Superior temporal gyrus (tissue), 1 donor: ENCODE data around the gene POLR2B.
A peak's percentile ranks its signal among the peaks of the same experiment; 100 is the strongest.
"Not testable (repeated sequence)": the region's sequence is repeated elsewhere in the genome, so short reads cannot be mapped to it uniquely, and the experiment has no call there.

Experiments used
- DNase-seq: peaks from one replicate; pipeline ENCODE4 v3.0.0-alpha.2; 2016; ENCODE audit errors: extremely low spot score

POLR2B gene

DNA sequence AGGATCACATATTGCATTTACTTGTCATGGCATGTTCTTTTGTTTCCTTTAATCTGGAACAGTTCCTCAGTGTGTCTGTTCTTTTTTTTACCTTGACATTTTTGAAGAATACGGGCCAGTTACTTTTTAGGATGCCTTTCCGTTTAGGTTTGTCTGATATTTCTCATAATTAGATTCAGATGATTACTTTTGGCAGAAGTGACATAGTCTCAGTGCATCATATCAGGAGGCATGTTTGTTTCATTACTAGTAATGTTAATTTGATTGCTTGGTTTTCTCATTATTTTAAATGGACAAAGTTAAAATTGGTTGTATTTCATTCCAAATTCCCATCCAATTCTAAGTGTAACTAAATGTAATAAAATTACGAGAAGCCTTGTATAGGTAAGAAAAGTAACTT lies 8.3 kb downstream of the POLR2B start:
- DNase-seq: no peak

DNA sequence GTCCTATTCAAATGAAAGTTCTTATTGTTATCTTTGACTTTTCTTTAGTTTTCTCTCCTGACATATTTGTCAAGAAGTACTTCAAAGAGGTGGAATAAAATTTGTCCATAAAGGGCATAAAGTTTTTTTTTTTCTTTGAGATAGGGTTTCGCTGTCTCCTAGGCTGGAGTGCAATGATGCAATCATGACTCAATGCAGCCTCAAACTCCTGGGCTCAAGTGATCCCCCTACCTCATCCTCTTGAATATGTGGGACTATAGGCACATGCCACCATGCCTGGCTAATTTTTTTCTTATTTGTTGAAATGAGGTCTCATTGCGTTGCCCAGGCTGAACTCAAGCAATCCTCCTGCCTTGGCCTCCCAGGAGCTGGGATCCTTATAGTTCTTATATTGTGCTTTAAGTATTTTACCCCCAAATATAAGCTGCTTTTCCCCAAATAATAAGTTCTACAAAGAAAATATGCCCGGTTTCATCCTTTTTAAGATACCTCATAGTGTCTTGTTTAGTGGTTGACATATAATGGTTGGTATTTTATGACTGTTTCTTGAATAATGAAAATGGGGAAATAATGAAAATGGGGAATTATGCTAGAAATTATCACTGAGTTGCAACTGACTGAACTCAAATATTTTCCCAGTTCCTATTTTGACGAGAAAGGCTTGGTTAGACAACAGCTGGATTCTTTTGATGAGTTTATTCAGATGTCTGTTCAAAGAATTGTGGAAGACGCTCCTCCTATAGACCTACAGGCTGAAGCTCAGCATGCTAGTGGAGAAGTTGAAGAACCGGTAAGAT lies 11.6 kb downstream of the POLR2B start:
- no peak for DNase-seq

DNA sequence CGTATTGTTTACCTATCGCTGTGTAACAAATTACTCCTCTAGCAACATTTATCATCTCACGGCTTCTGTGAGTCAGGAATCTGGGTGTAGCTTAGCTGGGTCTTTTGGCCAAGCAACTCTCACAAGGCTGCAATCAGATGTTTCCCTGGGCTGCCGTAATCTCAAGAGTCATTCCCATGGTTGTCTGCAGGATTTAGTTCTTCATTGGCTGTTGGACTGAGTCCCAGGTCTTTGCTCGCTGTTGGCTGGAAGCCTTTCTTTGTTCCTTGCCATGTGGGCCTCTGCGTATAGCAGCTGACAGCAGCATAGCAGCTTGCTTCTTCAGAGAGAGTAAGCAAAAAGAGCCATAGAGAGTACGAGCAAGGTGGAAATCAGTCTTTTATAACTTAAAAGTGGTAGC lies 16.8 kb downstream of the POLR2B start:
- DNase-seq: peak; percentile 94

DNA sequence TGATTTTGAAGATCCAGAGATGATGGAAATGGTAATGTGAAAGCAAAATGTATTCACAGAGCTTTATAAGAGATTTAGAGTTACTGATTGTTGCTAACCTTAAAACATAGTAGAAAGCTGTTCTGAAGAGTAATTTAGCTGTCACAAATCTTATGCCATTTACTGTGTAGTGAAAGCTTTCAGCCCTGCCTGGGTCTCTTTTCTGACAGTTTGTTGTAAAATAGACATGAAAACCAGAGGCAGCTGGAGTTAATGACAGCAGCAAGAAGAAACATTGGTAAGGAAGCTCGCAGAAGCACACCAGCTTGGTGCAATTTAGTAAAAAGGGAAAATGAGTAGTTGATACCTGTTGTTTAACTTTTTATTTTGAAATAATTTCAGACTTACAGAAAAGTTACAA lies 21.1 kb downstream of the POLR2B start:
- no peak for DNase-seq

DNA sequence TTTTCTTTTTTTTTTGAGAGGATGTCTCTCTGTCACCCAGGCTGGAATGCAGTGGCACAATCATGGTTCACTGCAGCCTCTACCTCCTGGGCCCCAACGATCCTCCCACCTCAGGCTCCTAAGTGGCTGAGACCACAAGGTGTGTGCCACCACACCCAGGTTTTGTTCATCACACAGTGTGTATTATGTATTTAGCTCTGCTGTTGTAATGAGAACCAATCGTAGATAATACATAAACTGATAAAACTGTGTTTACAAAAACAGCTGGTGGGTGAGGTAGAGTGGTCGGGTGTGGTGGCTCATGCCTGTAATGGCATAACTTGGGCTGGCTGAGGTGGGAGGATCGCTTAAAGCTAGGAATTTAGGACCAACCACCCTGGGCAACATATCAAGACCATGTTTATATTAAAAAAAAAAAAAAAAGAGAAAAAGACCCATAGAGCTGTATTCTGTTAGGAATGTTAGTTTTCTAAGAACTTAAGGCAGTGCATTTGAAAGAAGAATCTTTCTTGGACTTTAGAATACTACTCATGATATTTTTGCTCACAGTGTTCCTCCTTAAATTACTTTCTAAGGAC lies 34.9 kb downstream of the POLR2B start:
- DNase-seq: no peak

DNA sequence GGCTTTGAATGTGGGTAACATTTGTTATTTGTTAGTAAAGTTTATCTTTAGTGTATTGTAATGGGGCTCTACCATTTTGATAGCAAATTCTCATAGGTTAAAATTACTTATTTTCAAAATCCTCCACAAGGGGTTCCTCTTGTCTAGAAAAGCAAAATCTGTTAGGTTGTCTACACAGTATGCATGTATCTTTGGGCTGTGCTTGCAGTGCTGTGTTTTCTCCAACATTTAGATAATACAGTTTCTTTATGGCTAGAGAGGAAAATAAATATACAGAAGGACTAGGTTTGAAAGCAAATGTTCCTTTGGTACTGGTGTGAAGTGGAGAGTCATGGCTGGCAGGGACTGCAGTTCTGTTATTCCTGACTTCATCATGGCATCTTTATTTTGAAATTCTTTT lies 40.3 kb downstream of the POLR2B start:
- no peak for DNase-seq

DNA sequence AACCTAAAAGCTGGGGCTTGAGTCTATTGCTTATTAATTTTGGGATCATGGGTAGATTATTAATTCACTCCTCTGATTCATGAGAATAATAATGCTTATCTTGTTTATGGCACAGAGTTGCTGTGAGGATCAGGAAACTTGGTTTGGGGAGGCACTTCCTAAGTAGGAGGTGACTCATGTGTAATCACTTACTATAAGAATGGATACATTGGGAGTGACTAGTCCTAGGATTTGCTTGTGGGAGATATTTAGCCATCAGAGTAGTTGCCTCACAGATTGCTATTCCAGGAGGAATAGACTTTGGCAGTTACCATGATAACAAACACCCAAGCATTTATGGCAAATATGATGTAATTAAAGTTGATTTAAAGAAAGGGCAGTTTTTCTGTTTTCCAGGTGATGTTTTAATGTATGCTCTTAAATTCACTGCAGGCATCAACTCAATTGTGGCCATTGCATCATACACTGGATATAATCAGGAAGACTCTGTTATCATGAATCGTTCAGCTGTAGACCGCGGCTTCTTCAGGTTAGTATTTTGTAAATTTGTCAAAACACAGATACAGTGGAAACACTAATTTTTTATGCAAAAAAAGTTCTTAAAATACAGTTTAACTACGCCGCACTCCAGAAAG lies 41.9 kb downstream of the POLR2B start:
- DNase-seq: no peak

DNA sequence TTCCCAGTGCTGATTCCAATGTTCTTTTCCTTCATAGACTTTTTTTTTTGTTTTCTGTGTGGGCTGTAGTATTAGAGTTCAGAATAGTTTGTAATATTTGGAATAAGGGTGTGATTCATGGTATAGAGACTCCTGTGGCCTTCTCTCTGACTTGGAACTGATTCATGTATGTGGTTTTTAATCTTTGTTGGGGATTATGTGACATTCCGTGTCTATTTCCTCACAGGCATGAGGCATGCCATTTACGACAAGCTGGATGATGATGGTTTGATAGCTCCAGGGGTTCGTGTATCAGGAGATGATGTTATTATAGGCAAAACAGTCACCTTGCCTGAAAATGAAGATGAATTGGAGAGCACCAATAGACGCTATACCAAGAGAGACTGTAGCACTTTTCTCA lies 44.4 kb downstream of the POLR2B start:
- no peak for DNase-seq

DNA sequence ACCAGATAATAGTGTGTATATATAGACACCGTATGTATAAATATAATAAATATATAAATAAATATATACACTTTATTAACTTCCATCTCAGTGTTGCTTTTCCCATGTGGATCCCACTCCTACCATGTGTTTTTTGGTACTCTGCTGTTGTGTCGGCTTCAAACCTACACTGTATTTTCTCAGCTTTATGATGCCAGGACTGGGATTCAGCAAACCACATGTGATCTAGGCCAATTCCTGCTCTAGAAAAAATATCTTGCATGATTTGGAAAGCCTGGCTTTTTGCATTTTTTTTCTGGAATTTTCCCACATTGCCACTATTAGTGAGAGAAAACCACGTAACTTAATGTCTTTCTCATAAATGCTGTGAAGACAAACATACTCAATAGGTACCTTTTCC lies 55.8 kb downstream of the POLR2B start:
- DNase-seq: no peak

DNA sequence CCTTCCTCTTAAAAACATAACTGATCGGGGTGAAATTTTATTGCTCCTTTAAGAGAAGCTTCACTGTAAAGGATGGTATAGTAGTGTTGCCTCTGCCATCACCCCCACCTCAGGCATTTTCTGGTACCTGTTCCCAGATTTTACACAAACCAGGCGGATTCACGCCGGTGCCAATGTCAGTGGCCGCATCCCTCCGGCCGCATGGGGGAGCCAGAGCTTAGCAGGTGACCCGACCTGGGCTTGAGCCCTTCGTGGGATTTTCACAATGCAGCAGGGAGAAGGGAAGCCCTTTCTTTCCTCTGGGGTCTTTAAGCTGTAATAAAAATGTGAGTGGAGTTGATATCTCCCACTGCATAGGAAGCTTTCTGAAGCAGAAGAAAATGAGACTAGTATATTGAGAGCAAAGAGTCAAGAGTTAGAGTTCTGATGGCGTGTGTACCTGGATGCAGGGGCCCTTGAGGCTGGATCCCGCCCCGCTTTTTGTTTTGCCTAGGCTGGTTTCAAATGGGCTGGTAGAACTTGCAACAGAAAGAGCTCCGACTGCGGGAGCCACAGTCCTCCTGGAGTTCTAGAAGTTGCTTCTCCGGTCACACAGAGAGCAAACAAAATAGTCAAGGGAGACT lies 59.4 kb downstream of the POLR2B start:
- DNase-seq: peak; percentile 68

DNA sequence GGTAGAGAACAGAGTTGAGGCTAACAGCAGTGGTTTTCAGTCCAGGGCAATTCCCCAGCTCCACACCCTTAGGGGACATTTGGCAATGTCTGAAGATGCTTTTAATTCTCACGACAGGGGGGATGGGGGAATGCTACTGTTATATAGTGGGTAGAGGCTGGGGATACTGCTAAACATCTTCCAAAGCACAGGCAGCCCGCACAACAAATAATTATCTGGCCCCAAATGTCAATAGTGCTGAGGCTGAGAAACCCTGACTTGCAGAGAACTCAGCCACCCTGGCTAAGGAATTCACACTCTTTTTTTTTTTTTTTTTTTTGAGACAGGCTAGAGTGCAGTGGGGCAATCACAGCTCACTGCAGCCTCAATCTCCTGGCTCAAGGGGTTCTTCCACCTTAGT lies 60.6 kb downstream of the POLR2B start:
- DNase-seq: no peak

DNA sequence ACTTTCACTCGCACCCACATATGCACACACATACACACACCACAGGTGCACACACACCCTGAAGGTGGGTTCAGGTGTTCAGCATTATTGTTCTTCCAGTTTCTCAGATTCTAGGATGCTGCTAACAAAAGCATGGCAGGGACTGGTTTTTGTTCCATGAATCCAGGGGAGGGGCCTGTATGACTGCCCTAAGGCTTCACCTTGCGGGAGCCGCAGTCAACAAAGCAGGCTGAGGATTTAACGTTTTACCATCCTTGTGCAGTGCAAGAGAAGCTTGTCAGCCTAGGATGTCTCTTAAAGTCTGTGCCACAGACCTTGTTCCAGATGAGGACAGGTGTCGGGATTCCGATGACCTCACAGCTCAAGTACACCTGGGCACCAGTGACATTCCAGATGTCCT lies 61.8 kb downstream of the POLR2B start:
- DNase-seq: no peak

DNA sequence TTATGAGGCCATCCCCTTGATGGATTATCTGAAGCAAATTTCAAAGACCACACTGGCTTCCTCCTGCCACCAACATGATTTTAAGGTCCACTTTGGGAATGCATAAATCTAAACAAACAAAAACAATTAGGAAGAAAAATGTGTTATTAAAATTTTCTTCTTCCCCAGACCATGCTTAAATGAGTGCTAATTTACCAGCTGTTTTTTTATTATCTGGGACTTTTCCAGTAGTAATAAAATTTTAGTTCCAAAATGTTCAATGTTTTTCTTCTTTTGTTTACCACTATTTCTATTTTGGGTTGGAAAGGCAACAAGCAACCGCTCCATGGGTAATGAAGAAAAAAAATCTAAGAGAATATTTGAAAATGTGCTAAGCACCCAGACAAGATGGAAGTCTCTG lies 62.3 kb downstream of the POLR2B start:
- no peak for DNase-seq

DNA sequence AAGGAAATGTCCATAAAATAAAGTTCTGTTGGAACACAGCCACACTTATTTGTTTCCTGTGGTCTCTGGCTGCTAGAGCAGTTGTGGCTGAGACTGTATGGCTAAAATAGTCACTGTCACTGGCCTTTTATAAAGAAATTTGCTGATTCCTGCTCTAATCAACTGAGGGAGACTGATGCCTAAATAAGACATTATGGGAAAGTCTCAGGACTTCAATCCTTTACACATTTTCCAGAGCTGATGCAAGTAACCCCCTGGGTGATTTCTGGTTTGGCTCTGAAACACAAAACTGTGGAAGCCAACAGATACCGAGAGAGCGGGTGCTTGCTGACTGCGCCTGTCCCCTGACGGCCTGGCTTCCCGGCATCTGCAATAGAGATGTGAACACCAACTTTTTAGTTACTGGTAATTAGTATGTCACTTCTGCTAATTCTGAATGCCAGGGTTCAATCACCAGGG lies 64.0 kb downstream of the POLR2B start:
- DNase-seq: no peak

DNA sequence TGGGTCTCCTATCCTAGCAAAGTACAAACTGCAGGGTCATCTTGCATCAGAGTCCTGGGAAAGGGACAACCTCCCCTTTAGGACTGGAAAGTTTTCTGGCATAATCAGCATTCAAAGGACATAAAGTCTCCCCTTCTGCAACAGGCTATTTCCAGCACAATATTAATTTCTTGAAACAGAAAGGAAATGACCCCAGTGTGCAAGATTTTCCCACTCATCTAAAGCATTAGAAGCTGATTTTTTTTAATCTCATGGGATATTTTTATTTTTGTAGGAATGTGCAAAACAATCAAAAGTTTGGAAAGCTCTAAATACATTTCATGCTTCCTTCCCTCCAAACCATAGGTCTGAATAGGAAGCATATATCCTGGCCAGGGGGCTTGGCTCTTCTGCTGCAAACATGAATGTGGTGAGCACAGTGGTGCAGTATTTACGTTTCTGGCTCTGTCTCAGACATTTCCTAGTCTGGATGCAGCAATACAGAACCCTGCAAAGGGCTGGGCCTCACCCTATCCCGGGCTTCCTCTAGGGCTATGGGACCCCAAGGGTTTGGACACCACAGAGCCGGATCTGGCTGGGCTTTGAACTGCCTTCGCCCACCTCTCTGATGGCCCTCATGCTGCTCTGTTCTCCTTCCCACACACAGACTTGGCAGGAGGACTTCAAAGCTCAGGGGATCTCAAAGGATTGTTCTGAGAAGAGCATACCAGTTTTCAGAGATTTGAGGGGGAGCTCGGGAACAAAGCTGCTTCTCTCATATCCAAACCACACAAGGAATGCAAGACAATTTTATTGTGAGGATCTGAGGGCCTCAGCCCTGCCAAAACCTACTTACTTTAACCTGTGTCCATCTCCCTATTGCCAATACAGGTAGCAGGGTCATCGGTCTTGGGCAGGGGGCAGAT lies 64.9 kb downstream of the POLR2B start:
- DNase-seq: no peak

DNA sequence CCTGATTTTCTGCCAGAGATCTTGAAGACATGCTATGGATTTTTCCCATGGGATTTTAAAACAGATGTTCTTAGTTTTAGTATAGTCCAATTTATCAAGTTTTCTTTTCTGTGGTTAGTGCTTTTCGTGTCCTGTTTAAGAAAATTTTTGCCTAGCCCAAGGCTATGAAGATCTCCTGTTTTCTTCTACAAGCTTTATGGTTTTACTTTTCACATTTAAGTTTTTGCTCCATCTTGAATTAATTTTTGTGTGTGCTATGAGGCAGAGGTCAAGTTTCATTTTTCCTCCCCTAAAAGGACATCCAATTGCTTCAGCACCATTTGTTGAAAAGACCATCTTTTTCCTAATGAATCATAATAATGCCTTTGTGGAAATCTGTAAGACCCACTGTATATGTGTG lies 65.6 kb downstream of the POLR2B start:
- DNase-seq: no peak

DNA sequence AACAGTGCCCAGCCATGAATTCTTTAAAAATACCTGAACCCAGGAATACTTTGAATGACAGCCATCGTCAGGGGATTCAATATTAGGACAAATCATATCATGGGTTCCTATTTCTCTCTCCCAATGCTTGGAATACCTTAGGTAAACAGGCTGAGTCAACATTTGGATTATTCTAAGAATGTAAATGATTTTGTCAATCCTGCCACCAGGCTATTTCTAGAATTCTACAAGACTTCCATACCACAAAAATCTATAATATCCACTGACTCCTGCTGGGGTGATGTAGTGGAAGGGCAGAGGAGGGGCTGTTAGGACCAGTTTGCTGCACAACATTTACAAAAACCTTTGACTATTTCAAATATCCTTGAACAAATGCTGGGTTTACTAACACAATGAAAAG lies 66.3 kb downstream of the POLR2B start:
- DNase-seq: no peak

DNA sequence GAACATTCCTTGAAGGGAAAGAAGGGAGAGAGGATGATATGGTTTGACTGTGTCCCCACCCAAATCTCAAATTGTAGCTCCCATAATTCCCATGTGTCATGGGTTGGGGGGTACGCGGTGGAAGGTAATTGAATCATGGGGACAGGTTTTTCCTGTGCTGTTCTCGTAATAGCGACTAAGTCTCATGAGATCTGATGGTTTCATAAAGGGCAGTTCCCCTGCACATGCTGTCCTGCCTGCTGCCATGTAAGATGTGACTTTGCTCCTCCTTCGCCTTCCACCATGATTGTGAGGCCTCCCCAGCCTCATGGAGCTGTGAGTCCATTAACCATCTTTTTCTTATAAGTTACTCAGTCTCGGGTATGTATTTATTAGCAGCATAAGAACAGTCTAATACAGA lies 68.3 kb downstream of the POLR2B start:
- not testable (repeated sequence) for DNase-seq

DNA sequence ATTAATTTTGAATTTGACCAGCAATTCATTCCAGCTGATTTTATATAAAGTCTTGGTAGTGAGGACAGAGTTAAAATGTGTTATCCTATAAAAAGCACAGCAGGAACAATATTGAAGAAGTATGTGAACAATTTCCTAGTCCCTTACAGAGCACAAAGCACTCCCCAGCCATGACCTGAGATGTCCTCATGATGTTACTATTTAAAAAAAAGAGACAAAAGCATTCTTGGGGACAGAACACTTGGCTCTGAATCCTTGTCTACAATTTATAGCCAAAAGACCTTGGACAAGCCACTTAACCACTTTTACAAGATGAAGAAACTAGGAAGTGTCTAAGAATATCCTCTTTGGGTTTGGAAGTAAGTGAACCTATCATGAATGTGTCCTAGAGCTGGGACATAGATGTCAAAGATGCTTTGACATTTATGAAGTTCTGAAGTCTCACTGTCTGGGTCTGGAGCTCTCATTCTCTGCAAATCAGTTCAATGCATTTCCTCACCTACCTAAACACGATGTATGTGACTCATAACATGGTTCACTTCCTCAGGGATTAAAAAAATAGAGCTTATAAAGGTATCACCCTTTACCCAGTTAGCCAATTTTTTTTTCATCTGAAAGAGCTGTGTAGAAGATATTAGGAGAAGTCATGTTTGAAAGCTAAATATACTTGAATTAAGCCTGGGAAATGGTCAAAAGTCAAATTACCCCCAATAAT lies 70.1 kb downstream of the POLR2B start:
- no peak for DNase-seq

DNA sequence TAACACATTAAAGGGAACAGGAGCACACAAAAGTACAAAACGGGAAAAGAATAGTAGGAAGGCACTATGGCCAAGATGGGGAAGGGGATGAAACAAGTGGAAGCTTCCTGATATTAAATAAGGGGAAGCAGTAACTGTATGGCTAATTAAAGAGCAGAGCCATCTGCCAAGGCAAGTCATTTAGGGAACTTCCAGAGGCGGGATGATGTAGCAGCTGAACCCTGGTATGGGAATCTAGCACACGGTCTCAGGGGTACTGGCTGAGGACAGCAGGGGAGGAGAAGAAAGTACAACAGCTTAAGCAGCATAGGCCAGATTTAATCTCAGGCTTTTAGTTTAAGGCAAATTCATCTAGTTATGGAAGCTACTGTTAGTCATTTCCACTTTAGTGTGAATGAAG lies 72.4 kb downstream of the POLR2B start:
- no peak for DNase-seq

DNA sequence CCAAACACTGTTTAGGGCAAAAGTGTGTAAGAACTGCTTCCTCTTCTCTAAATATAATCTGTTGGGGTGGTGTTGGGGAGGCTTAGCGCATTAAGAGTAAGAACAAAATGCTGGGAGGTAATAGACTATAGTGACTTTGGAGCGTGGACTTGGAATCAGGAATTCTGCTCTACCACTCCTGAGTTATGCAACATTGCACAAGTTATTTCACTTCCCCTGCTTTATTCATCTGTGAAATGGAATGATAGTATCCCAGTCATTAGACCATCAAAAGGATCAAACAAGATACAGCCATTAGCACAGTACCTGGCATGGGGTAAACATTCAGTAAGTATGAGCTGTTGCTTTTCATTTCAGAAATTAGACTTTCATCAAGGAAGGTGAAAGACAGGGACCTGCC lies 72.8 kb downstream of the POLR2B start:
- no peak for DNase-seq
